DOHH2 (cell line): Measurements from ENCODE around the gene FTO.

ENCODE experiments used
- H3F3A ChIP-seq: fragments of 200-600 bp; sonication (generic), shearing (Covaris generic); 2 replicates; pipeline ENCODE4 v1.6.0; 2016; ENCODE audit warnings: antibody characterized with exemption, mild to moderate bottlenecking; ENCODE audit not compliant: control insufficient read depth, insufficient read depth
- H3K27ac ChIP-seq: fragments of 200-600 bp; sonication (generic); 2 replicates; pipeline ENCODE4 v1.5.1; 2014; ENCODE audit warnings: low read depth, mild to moderate bottlenecking, low read length, moderate library complexity
- H3K27me3 ChIP-seq: fragments of 200-600 bp; sonication (generic); 2 replicates; pipeline ENCODE4 v1.6.1; 2014; ENCODE audit warnings: mild to moderate bottlenecking, low read length, mixed read lengths; ENCODE audit not compliant: control insufficient read depth
- H3K36me3 ChIP-seq: fragments of 200-600 bp; sonication (generic); 2 replicates; pipeline ENCODE4 v1.6.1; 2014; ENCODE audit warnings: mild to moderate bottlenecking, low read length, moderate library complexity, mixed read lengths; ENCODE audit not compliant: control insufficient read depth
- H3K4me1 ChIP-seq: fragments of 200-600 bp; sonication (generic); 2 replicates; pipeline ENCODE4 v1.6.1; 2014; ENCODE audit warnings: mild to moderate bottlenecking, low read length, mixed read lengths; ENCODE audit not compliant: control insufficient read depth
- H3K4me2 ChIP-seq: fragments of 200-600 bp; sonication (generic); 2 replicates; pipeline ENCODE4 v1.6.0; 2014; ENCODE audit warnings: mild to moderate bottlenecking, low read length, moderate library complexity
- H3K4me3 ChIP-seq: fragments of 200-600 bp; sonication (generic); 2 replicates; pipeline ENCODE4 v1.5.1; 2014; ENCODE audit warnings: mild to moderate bottlenecking, low read length, mixed read lengths
- H3K79me2 ChIP-seq: fragments of 200-600 bp; sonication (generic); 2 replicates; pipeline ENCODE4 v1.6.1; 2014; ENCODE audit warnings: mild to moderate bottlenecking, low read length, mixed read lengths; ENCODE audit not compliant: control insufficient read depth
- H3K9me2 ChIP-seq: fragments of 200-600 bp; sonication (generic); replicated peaks from 2 replicates; pipeline ENCODE4 v1.6.1; 2014; ENCODE audit warnings: mild to moderate bottlenecking, low read length, mixed read lengths; ENCODE audit not compliant: control insufficient read depth
- H3K9me3 ChIP-seq: fragments of 200-600 bp; sonication (generic); 2 replicates; pipeline ENCODE4 v1.6.1; 2014; ENCODE audit warnings: antibody characterized with exemption, low read length, mixed read lengths; ENCODE audit not compliant: control insufficient read depth, insufficient read depth
- H4K20me1 ChIP-seq: fragments of 200-600 bp; sonication (generic); 2 replicates; pipeline ENCODE4 v1.6.0; 2014; ENCODE audit warnings: low read depth, mild to moderate bottlenecking, antibody characterized with exemption, low read length, moderate library complexity; ENCODE audit not compliant: control insufficient read depth, insufficient read depth
- CTCF ChIP-seq: fragments of 200-600 bp; sonication (generic); IDR thresholded peaks from one replicate; pipeline ENCODE4 v1.5.1; 2014; ENCODE audit warnings: antibody characterized with exemption, mild to moderate bottlenecking, low read depth, low read length; ENCODE audit not compliant: poor library complexity, severe bottlenecking
- EZH2phosphoT487 ChIP-seq: fragments of 200-600 bp; sonication (generic); IDR thresholded peaks from 2 replicates; pipeline ENCODE4 v1.6.1; 2017; ENCODE audit warnings: borderline replicate concordance, mild to moderate bottlenecking, antibody characterized with exemption, low read length, moderate library complexity, mixed read lengths

FTO gene

GRCh38 chr16:54009464-54010176, 305.7 kb downstream of the FTO start:
- H3K9me3 ChIP-seq = no peaks in the 10 kb centered on the region
- H3K9me2 ChIP-seq = no peaks in the 10 kb centered on the region
- no peaks in the 10 kb centered on the region for H3K27me3 ChIP-seq
- no peak for TF ChIP-seq EZH2phosphoT487
- no peak for TF ChIP-seq CTCF
- H3K4me1 ChIP-seq = no peaks in the 10 kb centered on the region
- no peak overlapping the region for H3K4me2 ChIP-seq
- no peaks in the 10 kb centered on the region for H3K79me2 ChIP-seq
- no peak overlapping the region for H3K27ac ChIP-seq
- H3K4me3 ChIP-seq = no peak overlapping the region
- H4K20me1 ChIP-seq = no peaks in the 10 kb centered on the region
- no peaks in the 10 kb centered on the region for H3F3A ChIP-seq
- no peaks in the 10 kb centered on the region for H3K36me3 ChIP-seq

- H3F3A ChIP-seq = no peaks in the 10 kb centered on the region
- no peak overlapping the region for H3K4me3 ChIP-seq
- no peaks in the 10 kb centered on the region for H3K4me1 ChIP-seq
- no peaks in the 10 kb centered on the region for H4K20me1 ChIP-seq
- H3K36me3 ChIP-seq = no peaks in the 10 kb centered on the region
- no peak overlapping the region for H3K27ac ChIP-seq
- no peaks in the 10 kb centered on the region for H3K27me3 ChIP-seq
- H3K9me2 ChIP-seq = no peaks in the 10 kb centered on the region
- no peaks in the 10 kb centered on the region for H3K9me3 ChIP-seq
- H3K4me2 ChIP-seq = no peak overlapping the region
- no peak for TF ChIP-seq EZH2phosphoT487
- no peak for TF ChIP-seq CTCF
- no peaks in the 10 kb centered on the region for H3K79me2 ChIP-seq
Observed at GRCh38 chr16:54015147-54015546, 311.2 kb downstream of the FTO start.

- H3K79me2 ChIP-seq = no peaks in the 10 kb centered on the region
- H4K20me1 ChIP-seq = no peaks in the 10 kb centered on the region
- H3K4me2 ChIP-seq = no peak overlapping the region
- no peaks in the 10 kb centered on the region for H3K36me3 ChIP-seq
- H3K27ac ChIP-seq = no peak overlapping the region
- no peaks in the 10 kb centered on the region for H3K27me3 ChIP-seq
- H3K4me1 ChIP-seq = no peaks in the 10 kb centered on the region
- TF ChIP-seq CTCF = no peak
- no peak for TF ChIP-seq EZH2phosphoT487
- H3K4me3 ChIP-seq = no peak overlapping the region
- no peaks in the 10 kb centered on the region for H3K9me3 ChIP-seq
- H3F3A ChIP-seq = no peaks in the 10 kb centered on the region
- H3K9me2 ChIP-seq = no peaks in the 10 kb centered on the region
Observed at GRCh38 chr16:54022362-54022761, 318.4 kb downstream of the FTO start.
